Neutrophil (primary cell): ENCODE results near the gene DMP1.

Experiments
- H3K27ac ChIP-seq: fragments of 200-600 bp; sonication (generic); 2 replicates; pipeline ENCODE4 v1.5.1; 2016; ENCODE audit warnings: mild to moderate bottlenecking, moderate library complexity
- H3K27me3 ChIP-seq: fragments of 200-600 bp; sonication (generic); 2 replicates; pipeline ENCODE4 v1.6.0; 2016; ENCODE audit warnings: mild to moderate bottlenecking
- H3K36me3 ChIP-seq: fragments of 200-600 bp; sonication (generic); 2 replicates; pipeline ENCODE4 v1.5.1; 2017
- H3K4me1 ChIP-seq, 2 experiments: fragments of 200-600 bp in 1 of 2; sonication (generic) in 1 of 2; 1 replicate in 1 of 2; 2 replicates in 1 of 2; pipeline versions ENCODE4 v1.5.1 to v1.6.1; 2013 to 2016; ENCODE audit warnings: low read depth in 1 of 2, low read length in 1 of 2, mild to moderate bottlenecking in 1 of 2, moderate library complexity in 1 of 2; ENCODE audit not compliant: control insufficient read depth in 1 of 2, insufficient read depth in 1 of 2
- H3K4me3 ChIP-seq, 2 experiments: fragments of 200-600 bp in 1 of 2; sonication (generic) in 1 of 2; 1 replicate in 1 of 2; 2 replicates in 1 of 2; pipeline ENCODE4 v1.5.1; 2013 to 2016; ENCODE audit warnings: low read depth in 1 of 2, low read length in 1 of 2, mild to moderate bottlenecking in 1 of 2, moderate library complexity in 1 of 2
- H3K9me3 ChIP-seq: fragments of 200-600 bp; sonication (generic); 2 replicates; pipeline ENCODE4 v1.5.1; 2016
- TF ChIP-seq, protein P1 (sequence below): fragments of 200-600 bp; sonication (generic); IDR thresholded peaks from 2 replicates; pipeline ENCODE4 v1.5.1; 2016; ENCODE audit warnings: antibody characterized with exemption

DMP1 gene

GRCh38 chr4:87633243-87633642, 16.8 kb upstream of the DMP1 start:
- no peak overlapping the region for H3K27ac ChIP-seq
- no peaks in the 10 kb centered on the region for H3K36me3 ChIP-seq
- no peak overlapping the region for H3K4me3 ChIP-seq
- no peaks in the 10 kb centered on the region for H3K9me3 ChIP-seq
- no peaks in the 10 kb centered on the region for H3K27me3 ChIP-seq
- TF ChIP-seq, protein P1, sequence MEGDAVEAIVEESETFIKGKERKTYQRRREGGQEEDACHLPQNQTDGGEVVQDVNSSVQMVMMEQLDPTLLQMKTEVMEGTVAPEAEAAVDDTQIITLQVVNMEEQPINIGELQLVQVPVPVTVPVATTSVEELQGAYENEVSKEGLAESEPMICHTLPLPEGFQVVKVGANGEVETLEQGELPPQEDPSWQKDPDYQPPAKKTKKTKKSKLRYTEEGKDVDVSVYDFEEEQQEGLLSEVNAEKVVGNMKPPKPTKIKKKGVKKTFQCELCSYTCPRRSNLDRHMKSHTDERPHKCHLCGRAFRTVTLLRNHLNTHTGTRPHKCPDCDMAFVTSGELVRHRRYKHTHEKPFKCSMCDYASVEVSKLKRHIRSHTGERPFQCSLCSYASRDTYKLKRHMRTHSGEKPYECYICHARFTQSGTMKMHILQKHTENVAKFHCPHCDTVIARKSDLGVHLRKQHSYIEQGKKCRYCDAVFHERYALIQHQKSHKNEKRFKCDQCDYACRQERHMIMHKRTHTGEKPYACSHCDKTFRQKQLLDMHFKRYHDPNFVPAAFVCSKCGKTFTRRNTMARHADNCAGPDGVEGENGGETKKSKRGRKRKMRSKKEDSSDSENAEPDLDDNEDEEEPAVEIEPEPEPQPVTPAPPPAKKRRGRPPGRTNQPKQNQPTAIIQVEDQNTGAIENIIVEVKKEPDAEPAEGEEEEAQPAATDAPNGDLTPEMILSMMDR, result no peak
- no peaks in the 10 kb centered on the region for H3K4me1 ChIP-seq

DNA sequence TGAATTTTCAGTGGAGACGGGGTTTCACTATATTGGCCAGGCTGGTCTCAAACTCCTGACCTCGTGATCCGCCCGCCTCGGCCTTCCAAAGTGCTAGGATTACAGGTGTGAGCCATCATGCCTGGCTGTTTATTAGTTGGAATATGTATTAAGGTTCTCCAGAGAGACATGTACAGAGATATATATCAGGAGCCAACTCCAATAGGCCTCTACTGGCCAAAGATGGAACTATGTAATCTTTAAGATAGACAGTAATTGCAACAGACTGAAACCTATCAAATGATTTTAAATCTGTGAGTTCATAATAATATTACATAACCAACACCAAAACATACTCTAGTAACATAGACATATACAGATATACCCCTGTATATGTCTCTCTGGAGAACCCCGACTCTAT, 5.8 kb upstream of the DMP1 start:
- H3K36me3 ChIP-seq, result no peaks in the 10 kb centered on the region
- H3K4me3 ChIP-seq, result no peak overlapping the region
- H3K9me3 ChIP-seq, result no peaks in the 10 kb centered on the region
- H3K27ac ChIP-seq, result no peak overlapping the region
- no peaks in the 10 kb centered on the region for H3K4me1 ChIP-seq
- H3K27me3 ChIP-seq, result no peaks in the 10 kb centered on the region
- TF ChIP-seq, protein P1, result no peak

- Histone ChIP-seq H3K4me1 (no peaks in the 10 kb centered on the region), H3K36me3 (no peaks in the 10 kb centered on the region), H3K27me3 (no peaks in the 10 kb centered on the region), H3K9me3 (no peaks in the 10 kb centered on the region), H3K4me3 (no peak overlapping the region), H3K27ac (no peak overlapping the region)
- TF ChIP-seq, protein P1, result no peak
These were observed 858 bp downstream of the DMP1 start for GRCh38 chr4:87650938-87651337.

- H3K36me3 ChIP-seq, result no peaks in the 10 kb centered on the region
These were observed 1.9 kb downstream of the DMP1 start for GRCh38 chr4:87651941-87652340.

GRCh38 chr4:87654487-87655044, 4.5 kb downstream of the DMP1 start:
- no peaks in the 10 kb centered on the region for H3K36me3 ChIP-seq
- TF ChIP-seq, protein P1, result no peak

More at GRCh38 chr4:87651941-87652340, 1.9 kb downstream of the DMP1 start:
- Histone ChIP-seq H3K27me3 (no peaks in the 10 kb centered on the region), H3K9me3 (no peaks in the 10 kb centered on the region), H3K4me3 (no peak overlapping the region), H3K4me1 (no peaks in the 10 kb centered on the region), H3K27ac (no peak overlapping the region)
- TF ChIP-seq, protein P1, result no peak

GRCh38 chr4:87657525-87657924, 7.4 kb downstream of the DMP1 start:
- Histone ChIP-seq H3K4me1 (no peaks in the 10 kb centered on the region), H3K27ac (no peak overlapping the region), H3K9me3 (no peaks in the 10 kb centered on the region), H3K27me3 (no peaks in the 10 kb centered on the region), H3K36me3 (no peaks in the 10 kb centered on the region), H3K4me3 (no peak overlapping the region)
- TF ChIP-seq, protein P1, result no peak

More at GRCh38 chr4:87654487-87655044, 4.5 kb downstream of the DMP1 start:
- no peak overlapping the region for H3K27ac ChIP-seq
- H3K27me3 ChIP-seq, result no peaks in the 10 kb centered on the region
- H3K9me3 ChIP-seq, result no peaks in the 10 kb centered on the region
- H3K4me1 ChIP-seq, result no peaks in the 10 kb centered on the region
- H3K4me3 ChIP-seq, result no peak overlapping the region
